HepG2 (cell line): Measurements from ENCODE around the gene EGR1. TPM values are rescaled to one million over a fixed set of nuclear protein-coding genes. Genes with fewer than 3 reads are reported as not detected.

ENCODE experiments used
- CEBPZ ChIP-seq: IDR thresholded peaks from 2 replicates; pipeline ENCODE4 v1.6.1; 2012; ENCODE audit warnings: low read length, improper control_type of control experiment
- CREB1 ChIP-seq, 2 experiments: fragments of 450-650 bp in 1 of 2; IDR thresholded peaks; 2 replicates each; pipeline ENCODE4 v1.6.1; 2016 to 2017; ENCODE audit warnings: control low read depth in 1 of 2, mild to moderate bottlenecking in 1 of 2, missing compliant biosample characterization in 1 of 2, missing genetic modification characterization in 1 of 2
- HCFC1 ChIP-seq: fragments of 150-350 bp; IDR thresholded peaks from 2 replicates; pipeline ENCODE4 v1.6.1; 2014; ENCODE audit warnings: low read depth, low read length
- NBN ChIP-seq: fragments of 450-650 bp; conservative IDR thresholded peaks from 2 replicates; pipeline ENCODE4 v1.6.1; 2017
- POLR2AphosphoS2 ChIP-seq: IDR thresholded peaks from 2 replicates; pipeline ENCODE4 v1.6.1; 2011; ENCODE audit warnings: low read depth, low read length, improper control_type of control experiment
- RBFOX2 ChIP-seq: fragments of 200-400 bp; formaldehyde crosslinking; IDR thresholded peaks from 2 replicates; pipeline ENCODE4 v1.6.1; 2017; ENCODE audit warnings: low read depth, mild to moderate bottlenecking, low read length
- ZFP36 ChIP-seq: fragments of 150-350 bp; IDR thresholded peaks from 2 replicates; pipeline ENCODE4 v1.6.1; 2018; ENCODE audit warnings: borderline replicate concordance, low read length, low read depth; ENCODE audit not compliant: partially characterized antibody
- ZNF234 ChIP-seq: sonication (generic); formaldehyde crosslinking; conservative IDR thresholded peaks from 2 replicates; pipeline ENCODE4 v1.5.1; 2020; ENCODE audit warnings: mild to moderate bottlenecking, missing genetic modification reagents
- ZNF251 ChIP-seq: sonication (generic); formaldehyde crosslinking; IDR thresholded peaks from 2 replicates; pipeline ENCODE4 v1.9.0; 2021; ENCODE audit warnings: mild to moderate bottlenecking, missing genetic modification reagents
- ZNF292 ChIP-seq: sonication (generic); formaldehyde crosslinking; IDR thresholded peaks from 2 replicates; pipeline ENCODE4 v1.8.1; 2022; ENCODE audit warnings: mild to moderate bottlenecking, low read depth, missing genetic modification reagents, borderline replicate concordance
- ZNF530 ChIP-seq: sonication (generic); formaldehyde crosslinking; IDR thresholded peaks from 2 replicates; pipeline ENCODE4 v1.5.0; 2020; ENCODE audit warnings: low read depth, mild to moderate bottlenecking, missing genetic modification reagents
- polyA plus RNA-seq, 8 experiments: library from polyadenylated mRNA; depleted of rRNA in 3 of 8; stranded (reverse) in 7 of 8; unstranded in 1 of 8; fragments of >200 nt; fragmentation: Illumina TruSeq in 4 of 8; extraction: Trizol in 4 of 8; gene quantifications; 2 replicates each; pipeline versions ENCODE4 v1.2.1 to v1.2.3, GENCODE V29; 2011 to 2016; ENCODE audit warnings: low read depth in 4 of 8, missing spikeins in 1 of 8, mixed read lengths in 1 of 8; ENCODE audit not compliant: insufficient read depth in 1 of 8
- total RNA-seq, 5 experiments: library from RNA; depleted of rRNA; stranded (reverse); fragments of >200 nt; fragmentation: Illumina TruSeq; extraction: Trizol; gene quantifications; 2 replicates each; pipeline ENCODE4 v1.2.3, GENCODE V29; 2016; ENCODE audit warnings: low read depth in 1 of 5

The EGR1 gene
- total and polyA plus RNA-seq, 2 of the 13 experiments (the other 11 are each of a cell fraction or from before 2014, with no cell fraction given): 4.1 to 4.5 TPM

GRCh38 chr5:138468966-138469539, 3.8 kb downstream of the EGR1 start (continued):
- TF ChIP-seq ZFP36 (no peak), HCFC1 (no peak), ZNF292 (CRISPR knock-in tag) (no peak), NBN (no peak), ZNF251 (CRISPR knock-in tag) (no peak), ZNF234 (CRISPR knock-in tag) (no peak), CREB1 (IDR thresholded peaks at IDR 0.05) (no peak), CREB1 (CRISPR knock-in tag; IDR thresholded peaks at IDR 0.05) (no peak), ZNF530 (CRISPR knock-in tag) (no peak), RBFOX2 (peak; percentile 24; the same call in 1 of the 2 replicates), CEBPZ (peak; percentile 46; the same call in 1 of the 2 replicates), POLR2AphosphoS2 (peak; percentile 98)
